Measurements from ENCODE around the gene PPFIA1.
A peak's percentile ranks its signal among the peaks of the same experiment; 100 is the strongest.
"Not testable (repeated sequence)": the region's sequence is repeated elsewhere in the genome, so short reads cannot be mapped to it uniquely, and the experiment has no call there.

The PPFIA1 gene

GRCh38 chr11:70314730-70315129 is 44.2 kb downstream of the PPFIA1 start:
- DNase-seq: peak; percentile 82
- in situ Hi-C loops (cut with MboI; ENCODE audit: low pct_unique_long_range_greater_than_20kb, low sequenced_read_pairs): no loop called here

- peak; percentile 79 for DNase-seq
- in situ Hi-C loops (cut with MboI; ENCODE audit: low pct_unique_long_range_greater_than_20kb, low sequenced_read_pairs): no loop called here
These were observed 45.2 kb downstream of the PPFIA1 start for GRCh38 chr11:70315716-70316115.

- DNase-seq: no peak
- in situ Hi-C loops (cut with MboI; ENCODE audit: low pct_unique_long_range_greater_than_20kb, low sequenced_read_pairs): no loop called here
These were observed 47.3 kb downstream of the PPFIA1 start for GRCh38 chr11:70317581-70318305.

GRCh38 chr11:70319396-70320076 is 49.0 kb downstream of the PPFIA1 start:
- no peak for DNase-seq
- in situ Hi-C loops (cut with MboI; ENCODE audit: low pct_unique_long_range_greater_than_20kb, low sequenced_read_pairs): no loop called here

- no peak for DNase-seq
- in situ Hi-C loops (cut with MboI; ENCODE audit: low pct_unique_long_range_greater_than_20kb, low sequenced_read_pairs): no loop called here
These were observed 52.2 kb downstream of the PPFIA1 start for GRCh38 chr11:70322666-70323065.

- DNase-seq: no peak
- in situ Hi-C loops (cut with MboI; ENCODE audit: low pct_unique_long_range_greater_than_20kb, low sequenced_read_pairs): no loop called here
These were observed 53.3 kb downstream of the PPFIA1 start for GRCh38 chr11:70323806-70324205.

GRCh38 chr11:70324376-70325115 is 54.1 kb downstream of the PPFIA1 start:
- no peak for DNase-seq
- in situ Hi-C loops (cut with MboI; ENCODE audit: low pct_unique_long_range_greater_than_20kb, low sequenced_read_pairs): no loop called here

- in situ Hi-C loops (cut with MboI; ENCODE audit: low pct_unique_long_range_greater_than_20kb, low sequenced_read_pairs): no loop called here
These were observed 55.3 kb downstream of the PPFIA1 start for GRCh38 chr11:70325824-70326223.

GRCh38 chr11:70326365-70326811 is 55.9 kb downstream of the PPFIA1 start:
- in situ Hi-C loops (cut with MboI; ENCODE audit: low pct_unique_long_range_greater_than_20kb, low sequenced_read_pairs): no loop called here
- DNase-seq: no peak

More at GRCh38 chr11:70325824-70326223, 55.3 kb downstream of the PPFIA1 start:
- DNase-seq: no peak

GRCh38 chr11:70326833-70327232 is 56.3 kb downstream of the PPFIA1 start:
- in situ Hi-C loops (cut with MboI; ENCODE audit: low pct_unique_long_range_greater_than_20kb, low sequenced_read_pairs): no loop called here
- no peak for DNase-seq

- in situ Hi-C loops (cut with MboI; ENCODE audit: low pct_unique_long_range_greater_than_20kb, low sequenced_read_pairs): no loop called here
- no peak for DNase-seq
These were observed 57.2 kb downstream of the PPFIA1 start for GRCh38 chr11:70327717-70328116.

- in situ Hi-C loops (cut with MboI; ENCODE audit: low pct_unique_long_range_greater_than_20kb, low sequenced_read_pairs): no loop called here
- no peak for DNase-seq
These were observed 58.1 kb downstream of the PPFIA1 start for GRCh38 chr11:70328556-70328955.

GRCh38 chr11:70331320-70331843 is 60.9 kb downstream of the PPFIA1 start:
- in situ Hi-C loops (cut with MboI; ENCODE audit: low pct_unique_long_range_greater_than_20kb, low sequenced_read_pairs); DNase-seq: not testable (repeated sequence)

GRCh38 chr11:70331901-70332300 is 61.4 kb downstream of the PPFIA1 start:
- in situ Hi-C loops (cut with MboI; ENCODE audit: low pct_unique_long_range_greater_than_20kb, low sequenced_read_pairs): no loop called here

GRCh38 chr11:70332567-70332966 is 62.1 kb downstream of the PPFIA1 start:
- no peak for DNase-seq
- in situ Hi-C loops (cut with MboI; ENCODE audit: low pct_unique_long_range_greater_than_20kb, low sequenced_read_pairs): no loop called here

More at GRCh38 chr11:70331901-70332300, 61.4 kb downstream of the PPFIA1 start:
- no peak for DNase-seq

- in situ Hi-C loops (cut with MboI; ENCODE audit: low pct_unique_long_range_greater_than_20kb, low sequenced_read_pairs): no loop called here
- no peak for DNase-seq
These were observed 62.8 kb downstream of the PPFIA1 start for GRCh38 chr11:70333261-70333660.

- no peak for DNase-seq
- in situ Hi-C loops (cut with MboI; ENCODE audit: low pct_unique_long_range_greater_than_20kb, low sequenced_read_pairs): no loop called here
These were observed 64.0 kb downstream of the PPFIA1 start for GRCh38 chr11:70334351-70334995.

- in situ Hi-C loops (cut with MboI; ENCODE audit: low pct_unique_long_range_greater_than_20kb, low sequenced_read_pairs): no loop called here
- no peak for DNase-seq
These were observed 65.0 kb downstream of the PPFIA1 start for GRCh38 chr11:70335511-70335910.

- DNase-seq: no peak
- in situ Hi-C loops (cut with MboI; ENCODE audit: low pct_unique_long_range_greater_than_20kb, low sequenced_read_pairs): no loop called here
These were observed 68.1 kb downstream of the PPFIA1 start for GRCh38 chr11:70338594-70338993.

All from KBM-7 (cell line).